GM19372 (cell line): ENCODE data around the gene NUBP1.

Experiments used
- ATAC-seq: cut with Tn5 transposase; IDR thresholded peaks from one replicate; pipeline ENCODE4 v1.9.1; 2021; ENCODE audit warnings: mild to moderate bottlenecking, low read depth, moderate library complexity; ENCODE audit not compliant: unreplicated experiment

The NUBP1 gene

DNA sequence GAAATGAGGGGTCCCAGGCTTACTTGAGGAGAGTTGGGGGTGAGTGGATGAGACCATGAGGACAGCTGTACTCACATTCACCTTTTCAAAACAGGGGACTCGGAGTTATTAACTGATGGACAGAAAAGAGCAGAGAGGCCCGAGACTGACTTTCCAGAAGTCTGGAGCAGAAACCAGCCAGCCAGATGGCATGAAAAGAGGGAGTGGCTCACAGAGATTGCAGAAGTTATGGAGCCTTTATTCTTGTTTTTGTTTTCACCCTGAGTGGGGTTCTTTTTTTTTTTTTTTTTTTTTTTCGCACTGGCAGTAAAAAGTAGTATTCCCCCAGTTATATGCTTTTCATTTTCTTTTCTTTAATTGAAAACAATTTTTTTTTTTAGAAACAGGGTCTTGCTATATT lies 56.1 kb downstream of the NUBP1 start:
- ATAC-seq = no peak

DNA sequence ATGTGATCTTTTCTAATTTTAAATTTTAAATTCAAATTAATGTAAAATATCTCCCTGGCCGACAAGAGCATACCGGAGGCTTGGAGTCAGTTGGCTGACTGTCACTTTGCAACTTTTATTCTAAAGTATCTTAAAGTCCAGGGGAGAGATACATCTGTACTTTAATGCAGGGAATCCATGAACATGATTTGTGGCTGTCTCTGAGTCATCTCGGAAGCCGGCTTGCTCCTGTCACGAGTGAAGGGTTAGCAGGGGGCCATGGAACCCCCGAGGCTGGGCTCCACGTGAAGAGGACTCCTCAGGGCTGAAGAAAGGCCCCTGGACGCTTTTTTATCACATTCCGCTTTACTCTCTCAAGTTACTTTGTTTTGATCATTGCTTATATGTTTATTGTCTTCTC lies 61.7 kb downstream of the NUBP1 start:
- no peak for ATAC-seq

GRCh38 chr16:10806698-10807097 lies 63.1 kb downstream of the NUBP1 start:
- ATAC-seq = no peak

DNA sequence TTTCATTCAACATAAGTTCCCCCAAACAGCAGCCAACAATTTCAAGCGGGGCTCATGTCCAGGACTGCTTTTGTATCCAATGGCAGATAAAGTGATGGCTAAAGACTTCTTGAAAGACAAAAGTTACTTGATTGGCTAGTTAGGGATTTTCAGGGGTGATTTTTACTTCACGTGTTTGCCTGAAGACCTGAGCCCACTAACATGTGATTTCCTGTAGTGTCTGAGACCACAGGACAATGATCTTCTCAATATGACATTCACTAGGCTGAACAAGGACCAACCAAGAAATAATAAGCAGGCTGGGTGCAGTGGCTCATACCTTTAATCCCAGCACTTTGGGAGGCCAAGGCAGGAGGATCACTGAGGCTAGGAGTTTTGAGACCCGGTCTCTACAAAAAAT lies 64.6 kb downstream of the NUBP1 start:
- ATAC-seq = no peak

DNA sequence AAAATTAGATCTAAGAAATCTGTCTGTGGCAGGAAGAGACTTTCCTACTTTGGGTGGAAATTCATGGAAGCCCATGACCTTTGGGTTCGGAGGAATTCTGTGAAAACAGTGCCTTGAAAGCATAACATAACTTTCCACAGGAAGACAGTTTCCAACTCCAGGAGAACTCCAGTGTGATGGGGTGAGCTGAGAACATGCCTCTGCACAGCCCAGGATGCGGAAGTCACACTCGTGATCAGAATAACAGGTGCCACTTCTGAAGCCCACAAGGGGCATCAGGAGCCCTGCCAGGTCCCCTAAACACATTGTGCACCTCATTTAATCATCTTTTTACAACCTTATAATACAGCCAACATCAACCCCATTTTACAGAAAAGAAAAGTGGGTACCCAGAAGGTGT lies 65.2 kb downstream of the NUBP1 start:
- ATAC-seq = no peak

GRCh38 chr16:10809706-10810105 lies 66.1 kb downstream of the NUBP1 start:
- ATAC-seq = no peak

- ATAC-seq = peak; percentile 72
Observed at GRCh38 chr16:10812312-10813098, 68.9 kb downstream of the NUBP1 start.

DNA sequence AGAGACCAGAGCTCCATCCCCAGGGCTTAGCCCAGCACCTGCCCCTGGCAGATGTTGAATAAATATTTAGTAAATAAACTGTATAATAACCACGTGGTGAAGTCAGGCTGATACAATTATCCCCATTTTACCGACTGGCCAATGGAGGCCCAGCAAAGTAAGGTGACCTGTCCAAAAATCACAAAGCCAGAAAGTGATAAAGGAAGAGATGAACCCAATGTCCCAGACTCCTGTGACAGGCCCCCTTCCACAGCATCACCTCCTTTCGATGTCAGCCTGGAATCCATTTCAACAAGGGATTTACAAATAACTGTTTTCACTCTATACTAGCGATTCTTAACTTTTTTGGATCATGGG lies 69.4 kb downstream of the NUBP1 start:
- peak; percentile 15 for ATAC-seq

GRCh38 chr16:10817514-10817913 lies 73.9 kb downstream of the NUBP1 start:
- no peak for ATAC-seq

DNA sequence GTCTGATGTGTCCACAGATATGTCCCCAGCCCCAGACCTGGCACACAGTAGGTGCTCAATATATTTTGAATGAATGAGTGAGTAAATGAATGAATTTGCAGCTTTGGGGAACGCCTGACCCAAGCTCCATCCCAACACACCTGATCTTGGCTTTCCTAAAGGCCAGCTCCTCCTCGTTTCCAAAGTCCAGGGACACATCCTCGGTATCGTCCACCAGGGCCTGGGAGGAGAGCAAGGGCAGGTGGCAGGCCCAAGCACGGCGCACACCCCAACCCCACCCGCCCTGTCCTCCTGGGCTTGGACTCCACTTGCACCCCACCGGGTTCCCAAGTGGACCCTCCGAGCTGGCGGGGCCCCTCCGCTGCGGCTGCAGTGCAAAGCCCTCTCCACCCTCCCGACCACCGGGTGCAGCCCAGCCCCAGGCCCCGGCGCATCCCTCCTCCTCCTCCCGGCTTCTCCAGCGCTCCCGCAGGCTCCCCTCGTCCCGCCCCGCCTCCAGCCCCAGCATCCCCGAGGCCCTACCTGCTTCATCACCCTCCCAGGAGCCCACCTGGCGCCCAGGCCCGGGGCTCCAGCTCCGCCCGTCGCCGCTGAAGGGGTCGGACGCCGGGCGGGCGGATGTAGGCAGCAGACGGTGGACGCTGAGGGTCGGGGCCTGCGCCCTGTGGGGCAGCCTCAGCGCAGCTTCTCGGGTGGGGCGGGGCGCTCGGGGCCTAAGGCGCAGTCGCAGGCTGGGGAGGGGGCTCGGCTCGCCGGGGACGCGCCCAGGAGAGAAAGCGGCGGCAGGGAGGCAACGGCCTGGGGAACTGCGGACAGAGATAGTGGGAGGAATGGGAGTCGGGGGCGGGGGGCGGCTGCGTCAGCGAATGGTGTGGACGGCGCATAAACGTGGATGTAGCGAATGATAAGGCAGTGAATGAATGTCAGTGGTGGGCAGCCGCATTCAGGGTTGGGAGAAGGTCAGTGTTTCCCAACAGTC lies 74.6 kb downstream of the NUBP1 start, which contains the start of gene TVP23A:
Gene TVP23A, minus strand, starts transcription at position 832 of the 979 bp plus-strand sequence. Its CDS starts 301 bp downstream, at position 531.
- no peak for ATAC-seq
